ENCODE results near the gene KCNMA1.
"Not testable (repeated sequence)": the region's sequence is repeated elsewhere in the genome, so short reads cannot be mapped to it uniquely, and the experiment has no call there.

The KCNMA1 gene

GRCh38 chr10:77637532-77638320 is at the start of gene KCNMA1:
KCNMA1 (minus strand) TSS chr10:77637808.
- H3K4me3 ChIP-seq (ENCODE audit: low read depth, low read length) = peak within 1 kb of the TSS; percentile 87
- no peak for TF ChIP-seq CTCF (IDR thresholded peaks at IDR 0.05; ENCODE audit: low read depth, low read length)
- peak; percentile 51 for DNase-seq (ENCODE audit: low read depth, low spot score)
- in situ Hi-C loops (cut with HindIII; ENCODE audit: low sequenced_read_pairs) = no loop called here

GRCh38 chr10:77686650-77687417 is 49.2 kb upstream of the KCNMA1 start:
- in situ Hi-C loops (cut with HindIII; ENCODE audit: low sequenced_read_pairs) = no loop called here
- no peak for DNase-seq (ENCODE audit: low read depth, low spot score)
- no peak for TF ChIP-seq CTCF (IDR thresholded peaks at IDR 0.05; ENCODE audit: low read depth, low read length)
- no peak overlapping the region for H3K4me3 ChIP-seq (ENCODE audit: low read depth, low read length)

GRCh38 chr10:77686096-77686495 is 48.5 kb upstream of the KCNMA1 start:
- TF ChIP-seq CTCF (IDR thresholded peaks at IDR 0.05; ENCODE audit: low read depth, low read length) = no peak

GRCh38 chr10:77685432-77685831 is 47.8 kb upstream of the KCNMA1 start:
- TF ChIP-seq CTCF (IDR thresholded peaks at IDR 0.05; ENCODE audit: low read depth, low read length) = no peak

More at GRCh38 chr10:77686096-77686495, 48.5 kb upstream of the KCNMA1 start:
- no peak for DNase-seq (ENCODE audit: low read depth, low spot score)
- no peak overlapping the region for H3K4me3 ChIP-seq (ENCODE audit: low read depth, low read length)
- in situ Hi-C loops (cut with HindIII; ENCODE audit: low sequenced_read_pairs) = no loop called here

GRCh38 chr10:77683088-77683432 is 45.5 kb upstream of the KCNMA1 start:
- in situ Hi-C loops (cut with HindIII; ENCODE audit: low sequenced_read_pairs) = not testable (repeated sequence)

More at GRCh38 chr10:77685432-77685831, 47.8 kb upstream of the KCNMA1 start:
- DNase-seq (ENCODE audit: low read depth, low spot score) = no peak
- in situ Hi-C loops (cut with HindIII; ENCODE audit: low sequenced_read_pairs) = no loop called here
- H3K4me3 ChIP-seq (ENCODE audit: low read depth, low read length) = no peak overlapping the region

GRCh38 chr10:77682393-77683087 is 44.9 kb upstream of the KCNMA1 start:
- DNase-seq (ENCODE audit: low read depth, low spot score) = no peak
- in situ Hi-C loops (cut with HindIII; ENCODE audit: low sequenced_read_pairs) = no loop called here
- TF ChIP-seq CTCF (IDR thresholded peaks at IDR 0.05; ENCODE audit: low read depth, low read length) = no peak
- H3K4me3 ChIP-seq (ENCODE audit: low read depth, low read length) = no peak overlapping the region

More at GRCh38 chr10:77683088-77683432, 45.5 kb upstream of the KCNMA1 start:
- H3K4me3 ChIP-seq (ENCODE audit: low read depth, low read length); DNase-seq (ENCODE audit: low read depth, low spot score): not testable (repeated sequence)
